LNCaP clone FGC (cell line): ENCODE measurements around the gene ERC1.
A peak's percentile ranks its signal among the peaks of the same experiment; 100 is the strongest.

Experiments used
- DNase-seq: peaks from one replicate; pipeline ENCODE4 v3.0.0-alpha.2; 2011; ENCODE audit warnings: low read depth
- H3K4me3 ChIP-seq: 2 replicates; pipeline ENCODE4 v1.5.1; 2011; ENCODE audit warnings: mild to moderate bottlenecking, low read depth, low read length, control low read depth
- TF ChIP-seq, protein P1 (sequence below): IDR thresholded peaks from 2 replicates; pipeline ENCODE4 v1.5.1; 2012; ENCODE audit warnings: mild to moderate bottlenecking; ENCODE audit not compliant: control insufficient read depth, insufficient read depth; ENCODE audit errors: extremely low read depth

The ERC1 gene

DNA sequence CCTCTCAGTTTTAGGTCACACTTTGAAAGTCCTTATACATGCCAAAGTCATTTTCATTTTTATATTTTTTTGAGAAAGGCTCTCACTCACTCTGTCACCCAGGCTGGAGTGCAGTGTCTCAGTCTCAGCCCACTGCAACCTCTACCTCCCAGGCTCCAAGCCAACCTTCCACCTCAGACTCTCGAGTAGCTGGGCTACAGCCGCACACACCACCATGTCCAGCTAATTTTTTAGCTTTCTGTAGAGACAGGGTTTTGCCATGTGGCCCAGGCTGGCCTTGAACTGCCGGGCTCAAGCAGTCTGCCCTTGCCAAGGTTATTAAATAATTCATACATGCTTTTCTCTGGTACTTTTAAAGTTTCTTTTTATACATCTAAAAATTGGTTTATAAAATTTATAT is 166.0 kb downstream of the ERC1 start:
- H3K4me3 ChIP-seq = no peak overlapping the region
- TF ChIP-seq, protein P1, sequence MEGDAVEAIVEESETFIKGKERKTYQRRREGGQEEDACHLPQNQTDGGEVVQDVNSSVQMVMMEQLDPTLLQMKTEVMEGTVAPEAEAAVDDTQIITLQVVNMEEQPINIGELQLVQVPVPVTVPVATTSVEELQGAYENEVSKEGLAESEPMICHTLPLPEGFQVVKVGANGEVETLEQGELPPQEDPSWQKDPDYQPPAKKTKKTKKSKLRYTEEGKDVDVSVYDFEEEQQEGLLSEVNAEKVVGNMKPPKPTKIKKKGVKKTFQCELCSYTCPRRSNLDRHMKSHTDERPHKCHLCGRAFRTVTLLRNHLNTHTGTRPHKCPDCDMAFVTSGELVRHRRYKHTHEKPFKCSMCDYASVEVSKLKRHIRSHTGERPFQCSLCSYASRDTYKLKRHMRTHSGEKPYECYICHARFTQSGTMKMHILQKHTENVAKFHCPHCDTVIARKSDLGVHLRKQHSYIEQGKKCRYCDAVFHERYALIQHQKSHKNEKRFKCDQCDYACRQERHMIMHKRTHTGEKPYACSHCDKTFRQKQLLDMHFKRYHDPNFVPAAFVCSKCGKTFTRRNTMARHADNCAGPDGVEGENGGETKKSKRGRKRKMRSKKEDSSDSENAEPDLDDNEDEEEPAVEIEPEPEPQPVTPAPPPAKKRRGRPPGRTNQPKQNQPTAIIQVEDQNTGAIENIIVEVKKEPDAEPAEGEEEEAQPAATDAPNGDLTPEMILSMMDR = no peak
- DNase-seq = no peak

DNA sequence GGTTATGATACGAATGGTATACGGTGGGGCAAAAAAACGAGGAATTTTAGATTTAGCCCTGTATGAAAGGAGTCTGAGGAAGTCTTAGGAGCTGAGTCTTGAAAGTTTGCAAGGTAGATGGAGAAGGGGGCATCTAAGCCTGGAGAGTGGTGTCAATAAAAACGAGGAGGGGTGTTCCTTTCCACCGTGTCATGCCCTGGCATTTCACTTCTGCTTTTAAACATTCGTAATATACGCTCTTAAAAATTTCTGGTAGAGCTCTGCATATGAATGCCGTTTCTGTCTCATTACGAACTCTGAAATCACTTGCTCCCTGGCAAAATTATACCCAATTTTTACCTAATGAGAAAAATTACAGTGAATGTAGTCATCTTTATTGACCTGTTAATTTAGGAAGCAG is 170.2 kb downstream of the ERC1 start:
- no peak overlapping the region for H3K4me3 ChIP-seq
- DNase-seq = no peak
- TF ChIP-seq, protein P1 = no peak

DNA sequence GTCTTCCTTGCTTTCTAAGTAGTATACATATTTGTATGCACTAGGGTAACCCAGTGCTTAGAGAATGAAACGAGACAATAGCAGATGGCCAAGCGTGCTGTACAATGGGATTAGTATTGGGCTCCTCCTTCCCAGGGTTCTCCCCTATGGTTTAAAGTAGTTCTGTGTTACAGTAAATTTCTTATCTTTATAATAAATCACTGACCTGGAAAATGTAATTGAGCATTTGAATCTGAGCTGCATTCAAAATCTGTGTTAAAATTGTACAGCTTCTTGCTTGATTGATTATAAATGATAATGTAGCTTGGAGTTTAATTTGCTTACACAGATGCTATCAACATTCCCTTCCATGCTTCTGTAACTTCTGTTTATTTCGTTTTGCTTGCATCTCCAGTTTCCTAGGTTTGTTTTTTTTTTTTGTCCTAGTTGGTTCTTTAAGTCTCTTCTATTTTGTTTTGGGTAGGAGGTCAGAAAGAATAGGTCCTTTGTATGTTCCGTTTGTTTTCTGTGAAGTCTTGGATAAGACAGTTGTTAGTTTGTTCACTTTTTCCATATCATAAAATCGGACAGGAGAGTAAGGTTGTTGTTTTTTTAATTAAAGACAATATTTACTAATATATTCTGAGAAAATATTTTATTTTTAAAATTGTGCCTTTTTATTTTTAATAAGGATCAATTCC is 171.2 kb downstream of the ERC1 start:
- peak; percentile 27 for DNase-seq
- TF ChIP-seq, protein P1 = no peak
- H3K4me3 ChIP-seq = no peak overlapping the region

DNA sequence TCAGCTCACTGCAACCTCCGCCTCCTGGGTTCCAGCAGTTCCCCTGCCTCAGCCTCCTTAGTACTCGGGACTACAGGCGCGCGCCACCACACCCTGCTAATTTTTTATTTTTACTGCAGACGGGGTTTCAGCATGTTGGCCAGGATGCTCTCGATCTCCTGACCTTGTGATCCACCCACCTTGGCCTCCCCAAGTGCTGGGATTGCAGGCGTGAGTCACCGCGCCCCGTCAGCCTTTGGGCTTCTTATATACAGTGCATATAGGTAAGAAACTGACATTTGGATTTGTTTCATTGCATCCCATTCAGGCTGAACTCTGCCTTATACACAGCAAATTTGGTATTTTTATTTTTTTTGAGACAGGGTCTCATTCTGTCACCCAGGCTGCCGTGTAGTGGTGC is 176.8 kb downstream of the ERC1 start:
- TF ChIP-seq, protein P1 = no peak
- H3K4me3 ChIP-seq = no peak overlapping the region
- DNase-seq = no peak

DNA sequence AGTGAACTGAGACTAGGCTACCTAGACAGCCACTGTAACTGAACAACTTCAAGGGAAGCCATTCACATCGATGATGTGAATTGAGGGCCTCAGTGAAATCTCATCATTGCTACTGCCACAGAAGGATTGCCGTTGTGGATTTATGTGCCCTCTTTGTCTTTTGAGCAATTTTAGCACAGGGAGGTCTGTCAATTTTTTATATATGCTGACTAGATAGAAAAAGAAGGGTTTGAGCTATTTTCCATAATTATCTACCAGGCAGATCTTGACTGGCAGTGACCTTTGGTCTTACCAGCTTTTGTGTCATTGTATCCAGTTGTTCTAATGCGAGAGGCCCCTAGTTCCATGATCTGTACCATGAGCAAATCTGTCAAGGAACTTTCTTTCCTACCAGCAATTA is 179.4 kb downstream of the ERC1 start:
- DNase-seq = no peak
- H3K4me3 ChIP-seq = no peak overlapping the region
- TF ChIP-seq, protein P1 = no peak

DNA sequence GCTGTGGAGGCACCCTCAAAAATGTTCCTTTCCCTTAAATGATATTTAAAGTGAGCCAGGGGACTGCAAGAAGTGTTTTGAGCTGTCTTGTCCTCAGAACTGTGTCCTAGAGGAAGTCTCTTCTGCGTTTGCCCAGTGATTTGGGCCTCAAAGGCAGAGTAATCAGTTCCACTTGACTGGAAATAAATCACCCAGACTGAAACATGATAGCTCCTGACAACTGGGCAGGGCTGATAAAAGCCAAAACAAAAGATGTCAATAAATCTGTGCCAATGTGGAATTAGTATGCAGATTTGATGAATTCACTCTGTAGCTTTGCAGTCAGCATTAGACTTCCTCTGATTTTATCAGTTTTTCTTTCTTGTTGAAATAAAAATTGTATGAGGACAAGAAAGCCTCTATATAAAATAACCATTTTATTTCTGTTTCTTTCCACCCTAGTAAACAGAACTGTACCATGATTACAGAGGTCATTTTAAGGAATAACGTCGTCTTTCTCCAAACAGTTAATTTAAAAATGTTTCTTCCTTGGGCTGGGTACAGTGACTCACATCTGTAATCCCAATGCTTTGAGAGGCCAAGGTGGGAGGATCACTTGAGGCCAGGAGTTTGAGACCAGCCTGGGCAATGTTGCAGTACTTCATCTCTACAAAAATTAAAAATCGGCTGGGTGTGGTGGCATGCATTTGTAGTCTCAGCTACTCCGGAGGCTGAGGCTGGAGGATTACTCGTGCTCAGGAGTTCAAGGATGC is 180.8 kb downstream of the ERC1 start:
- DNase-seq = peak; percentile 34
- TF ChIP-seq, protein P1 = no peak
- no peak overlapping the region for H3K4me3 ChIP-seq
